Measurements from ENCODE around the gene RRAS.

DNA sequence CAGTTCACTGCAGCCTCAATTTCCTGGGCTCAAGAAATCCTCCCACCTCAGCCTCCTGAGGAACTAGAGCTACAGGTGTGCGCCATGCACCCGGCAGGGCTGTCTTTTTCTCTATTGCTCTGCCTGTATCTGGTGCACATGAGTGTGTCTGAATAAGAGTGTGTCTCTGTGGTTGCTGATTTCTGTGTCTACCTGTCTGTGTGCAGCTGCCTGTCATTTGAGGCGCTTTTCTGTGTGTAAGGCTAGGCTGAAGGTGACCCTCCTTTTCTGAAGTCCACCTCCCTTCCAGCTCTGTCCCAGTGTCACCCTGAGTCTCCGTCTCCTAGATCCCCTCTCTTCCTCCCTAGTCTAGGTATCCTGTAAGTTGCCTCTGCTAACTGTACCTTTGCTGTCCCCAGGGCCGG, 50.4 kb downstream of the RRAS start:
- TF ChIP-seq, protein P1, sequence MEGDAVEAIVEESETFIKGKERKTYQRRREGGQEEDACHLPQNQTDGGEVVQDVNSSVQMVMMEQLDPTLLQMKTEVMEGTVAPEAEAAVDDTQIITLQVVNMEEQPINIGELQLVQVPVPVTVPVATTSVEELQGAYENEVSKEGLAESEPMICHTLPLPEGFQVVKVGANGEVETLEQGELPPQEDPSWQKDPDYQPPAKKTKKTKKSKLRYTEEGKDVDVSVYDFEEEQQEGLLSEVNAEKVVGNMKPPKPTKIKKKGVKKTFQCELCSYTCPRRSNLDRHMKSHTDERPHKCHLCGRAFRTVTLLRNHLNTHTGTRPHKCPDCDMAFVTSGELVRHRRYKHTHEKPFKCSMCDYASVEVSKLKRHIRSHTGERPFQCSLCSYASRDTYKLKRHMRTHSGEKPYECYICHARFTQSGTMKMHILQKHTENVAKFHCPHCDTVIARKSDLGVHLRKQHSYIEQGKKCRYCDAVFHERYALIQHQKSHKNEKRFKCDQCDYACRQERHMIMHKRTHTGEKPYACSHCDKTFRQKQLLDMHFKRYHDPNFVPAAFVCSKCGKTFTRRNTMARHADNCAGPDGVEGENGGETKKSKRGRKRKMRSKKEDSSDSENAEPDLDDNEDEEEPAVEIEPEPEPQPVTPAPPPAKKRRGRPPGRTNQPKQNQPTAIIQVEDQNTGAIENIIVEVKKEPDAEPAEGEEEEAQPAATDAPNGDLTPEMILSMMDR (IDR thresholded peaks at IDR 0.05): no peak
- no peak for TF ChIP-seq POLR2A (IDR thresholded peaks at IDR 0.05)

Data from esophagus squamous epithelium (tissue), 4 donors.